GM18858 (cell line): ENCODE measurements around the gene PRKCH.
"Not testable (repeated sequence)": the region's sequence is repeated elsewhere in the genome, so short reads cannot be mapped to it uniquely, and the experiment has no call there.

Experiments
- ATAC-seq: cut with Tn5 transposase; IDR thresholded peaks from one replicate; pipeline ENCODE4 v1.9.1; 2021; ENCODE audit not compliant: unreplicated experiment

PRKCH gene

GRCh38 chr14:61451891-61452400 lies 130.6 kb downstream of the PRKCH start:
- ATAC-seq = no peak

- no peak for ATAC-seq
Observed at GRCh38 chr14:61452452-61452851, 131.1 kb downstream of the PRKCH start.

- no peak for ATAC-seq
Observed at GRCh38 chr14:61453103-61453767, 131.9 kb downstream of the PRKCH start.

- ATAC-seq = no peak
Observed at GRCh38 chr14:61454545-61454944, 133.2 kb downstream of the PRKCH start.

- no peak for ATAC-seq
Observed at GRCh38 chr14:61455351-61455750, 134.0 kb downstream of the PRKCH start.

GRCh38 chr14:61456720-61457119 lies 135.3 kb downstream of the PRKCH start:
- peak; percentile 75 for ATAC-seq

- no peak for ATAC-seq
Observed at GRCh38 chr14:61458766-61459165, 137.4 kb downstream of the PRKCH start.

GRCh38 chr14:61459229-61459628 lies 137.8 kb downstream of the PRKCH start:
- no peak for ATAC-seq

GRCh38 chr14:61460063-61460462 lies 138.7 kb downstream of the PRKCH start:
- no peak for ATAC-seq

GRCh38 chr14:61460718-61461611 lies 139.6 kb downstream of the PRKCH start:
- ATAC-seq = no peak

- ATAC-seq = no peak
Observed at GRCh38 chr14:61461808-61462275, 140.5 kb downstream of the PRKCH start.

- ATAC-seq = no peak
Observed at GRCh38 chr14:61462566-61463193, 141.3 kb downstream of the PRKCH start.

GRCh38 chr14:61463664-61464285 lies 142.4 kb downstream of the PRKCH start:
- no peak for ATAC-seq

- not testable (repeated sequence) for ATAC-seq
Observed at GRCh38 chr14:61464539-61465320, 143.4 kb downstream of the PRKCH start.

GRCh38 chr14:61466249-61466904 lies 145.0 kb downstream of the PRKCH start:
- no peak for ATAC-seq

- no peak for ATAC-seq
Observed at GRCh38 chr14:61466905-61467280, 145.5 kb downstream of the PRKCH start.

GRCh38 chr14:61467296-61467695 lies 145.9 kb downstream of the PRKCH start:
- ATAC-seq = no peak

GRCh38 chr14:61468063-61468825 lies 146.9 kb downstream of the PRKCH start:
- no peak for ATAC-seq

GRCh38 chr14:61469781-61470180 lies 148.4 kb downstream of the PRKCH start:
- ATAC-seq = no peak
